Measurements from ENCODE around the gene PRODH2.
"Not testable (repeated sequence)": the region's sequence is repeated elsewhere in the genome, so short reads cannot be mapped to it uniquely, and the experiment has no call there.

PRODH2 gene

GRCh38 chr19:35777961-35778360, 34.7 kb downstream of the PRODH2 start:
- DNase-seq = no peak

DNA sequence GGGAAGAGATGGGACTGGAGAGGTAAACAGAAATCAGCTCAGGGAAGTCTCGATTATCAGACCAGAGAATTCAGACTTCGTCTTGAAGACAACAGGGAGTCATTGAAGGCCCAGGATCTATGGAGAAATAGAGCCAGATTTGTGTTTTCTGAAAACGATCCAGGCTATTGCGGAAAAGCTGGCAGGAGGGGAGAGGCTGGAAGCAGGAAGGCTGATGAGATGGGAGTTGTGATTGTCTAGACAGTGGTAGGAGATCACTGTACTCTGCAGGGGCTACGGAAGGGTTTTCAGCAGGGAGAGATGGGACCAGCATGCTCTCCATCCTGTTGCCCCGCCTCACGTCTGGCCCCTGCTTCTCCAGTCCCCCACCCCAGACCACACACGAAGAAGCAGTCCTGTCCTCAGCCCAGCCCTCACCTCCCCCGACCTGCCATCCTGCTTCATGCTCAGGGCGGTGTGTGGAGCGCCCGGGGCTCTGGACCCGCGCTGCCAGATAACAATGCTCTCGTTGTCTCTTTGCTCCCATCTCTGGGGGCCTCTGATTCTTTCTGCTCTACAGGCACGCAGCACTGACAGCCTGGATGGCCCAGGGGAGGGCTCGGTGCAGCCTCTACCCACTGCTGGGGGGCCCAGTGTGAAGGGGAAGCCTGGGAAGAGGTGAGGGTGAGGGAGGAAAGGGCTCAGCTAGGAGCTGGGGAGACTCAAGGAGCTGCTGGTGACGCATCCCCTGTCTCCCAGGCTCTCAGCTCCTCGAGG, 35.4 kb downstream of the PRODH2 start:
- no peak for DNase-seq

GRCh38 chr19:35776102-35776788, 36.4 kb downstream of the PRODH2 start:
- no peak for DNase-seq

DNA sequence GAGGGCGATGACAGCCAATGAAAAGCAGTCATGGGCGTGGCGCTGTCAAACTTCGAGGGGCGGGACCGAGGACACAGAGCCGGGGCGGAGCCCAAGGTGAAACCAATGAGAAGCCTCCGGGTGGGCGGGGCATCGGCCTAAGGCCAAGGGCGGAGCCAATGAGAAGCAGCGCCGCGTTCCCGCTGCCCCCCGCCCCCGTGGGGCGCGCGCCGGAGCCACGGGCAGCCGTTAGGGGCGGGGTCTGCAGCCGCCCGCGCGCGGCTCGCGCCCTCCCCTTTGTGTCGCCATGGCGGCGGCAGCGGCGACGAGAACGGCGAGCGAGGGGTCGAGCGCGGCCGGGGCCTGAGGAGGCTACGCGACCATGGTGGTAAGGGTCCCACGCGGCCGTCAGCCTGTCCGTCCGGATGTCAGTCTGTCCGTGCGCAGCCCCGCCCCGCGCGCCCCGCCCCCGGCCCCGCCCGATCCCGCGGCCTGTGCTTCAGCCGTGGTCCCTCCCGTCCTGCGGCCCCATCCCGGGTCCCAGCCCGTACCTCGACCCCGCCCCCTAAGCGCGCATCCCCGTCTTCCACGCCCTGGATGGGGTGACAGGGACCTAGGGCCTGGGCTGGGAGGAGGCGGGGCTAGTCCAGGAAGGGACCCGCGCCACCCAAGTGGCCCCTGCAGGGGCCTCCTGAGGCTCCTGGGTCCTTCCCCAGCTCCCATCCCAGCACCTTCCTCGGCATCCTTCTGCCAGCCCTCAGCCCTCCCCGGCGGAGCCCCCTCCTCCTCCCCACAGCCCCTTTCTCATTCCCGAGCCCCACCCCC, 37.1 kb downstream of the PRODH2 start, which contains the start of gene ARHGAP33:
TSS of gene ARHGAP33 (plus strand) at position 267 of the 804 bp plus-strand sequence. CDS start at position 362, 95 bp downstream.
- DNase-seq = peak; percentile 97

GRCh38 chr19:35775046-35775297, 37.7 kb downstream of the PRODH2 start:
- no peak for DNase-seq

GRCh38 chr19:35774274-35775045, 38.2 kb downstream of the PRODH2 start:
- DNase-seq = no peak

GRCh38 chr19:35773020-35773806, 39.4 kb downstream of the PRODH2 start:
- no peak for DNase-seq

DNA sequence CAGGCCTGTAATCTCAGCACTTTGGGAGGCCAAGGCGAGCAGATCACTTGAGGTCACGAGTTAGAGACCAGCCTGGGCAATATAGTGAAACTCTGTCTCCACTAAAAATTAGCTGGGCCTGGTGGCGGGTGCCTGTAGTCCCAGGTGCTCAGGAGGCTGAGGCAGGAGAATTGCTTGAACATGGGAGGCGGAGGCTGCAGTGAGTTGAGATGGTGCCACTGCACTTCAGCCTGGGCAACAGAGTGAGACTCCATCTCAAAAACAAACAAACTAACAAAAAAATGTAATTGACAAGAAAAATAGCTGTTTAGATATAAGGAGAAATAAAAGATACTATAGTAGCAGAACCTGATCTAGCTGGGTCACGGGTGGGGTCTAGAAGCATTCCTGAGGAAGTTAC, 40.3 kb downstream of the PRODH2 start:
- not testable (repeated sequence) for DNase-seq

- DNase-seq = no peak
These were observed 44.6 kb downstream of the PRODH2 start for GRCh38 chr19:35768082-35768421.

DNA sequence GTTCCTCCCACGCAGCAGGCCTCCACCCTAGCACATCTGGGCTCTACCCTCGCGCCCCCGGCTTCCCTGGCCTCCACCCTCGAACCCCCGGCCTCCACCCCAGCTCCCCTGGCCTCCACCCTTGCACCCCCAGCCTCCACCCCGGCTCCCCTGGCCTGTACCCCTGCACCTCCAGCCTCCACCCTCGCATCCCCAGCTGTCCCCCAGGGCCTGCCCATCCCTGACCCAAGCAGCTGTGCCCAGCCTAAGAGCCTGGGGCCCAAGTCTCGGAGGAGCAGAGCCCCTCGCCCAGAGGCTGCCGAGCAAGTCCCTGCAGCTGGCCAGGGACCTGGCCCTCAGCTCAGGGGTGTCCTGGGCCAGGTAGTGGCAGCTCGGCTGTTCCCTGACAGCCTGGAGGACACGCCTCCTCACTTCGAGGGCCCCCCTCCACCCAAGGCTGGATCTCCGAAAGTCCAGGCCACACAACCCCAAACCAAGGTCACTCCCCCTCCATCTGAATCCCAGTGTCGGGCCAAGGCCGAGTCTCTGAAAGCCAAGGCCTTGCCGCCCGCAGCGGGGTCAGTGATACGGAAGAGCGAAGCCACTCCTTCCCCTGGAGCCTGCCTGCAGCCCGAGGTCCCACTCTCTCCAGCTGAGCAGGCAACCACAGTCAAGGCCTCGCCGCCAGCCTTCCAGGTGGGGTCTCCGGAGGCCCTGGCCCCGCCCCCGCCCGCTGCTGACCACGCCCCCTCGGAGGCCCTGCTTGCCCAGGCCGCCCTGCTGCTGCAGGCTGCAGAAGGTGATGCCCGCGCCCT, 45.2 kb downstream of the PRODH2 start:
- no peak for DNase-seq

GRCh38 chr19:35766571-35767104, 46.0 kb downstream of the PRODH2 start:
- DNase-seq = no peak

- DNase-seq = no peak
These were observed 48.0 kb downstream of the PRODH2 start for GRCh38 chr19:35764432-35765315.

- DNase-seq = no peak
These were observed 51.8 kb downstream of the PRODH2 start for GRCh38 chr19:35760711-35761349.

GRCh38 chr19:35759697-35760096, 52.9 kb downstream of the PRODH2 start:
- no peak for DNase-seq

DNA sequence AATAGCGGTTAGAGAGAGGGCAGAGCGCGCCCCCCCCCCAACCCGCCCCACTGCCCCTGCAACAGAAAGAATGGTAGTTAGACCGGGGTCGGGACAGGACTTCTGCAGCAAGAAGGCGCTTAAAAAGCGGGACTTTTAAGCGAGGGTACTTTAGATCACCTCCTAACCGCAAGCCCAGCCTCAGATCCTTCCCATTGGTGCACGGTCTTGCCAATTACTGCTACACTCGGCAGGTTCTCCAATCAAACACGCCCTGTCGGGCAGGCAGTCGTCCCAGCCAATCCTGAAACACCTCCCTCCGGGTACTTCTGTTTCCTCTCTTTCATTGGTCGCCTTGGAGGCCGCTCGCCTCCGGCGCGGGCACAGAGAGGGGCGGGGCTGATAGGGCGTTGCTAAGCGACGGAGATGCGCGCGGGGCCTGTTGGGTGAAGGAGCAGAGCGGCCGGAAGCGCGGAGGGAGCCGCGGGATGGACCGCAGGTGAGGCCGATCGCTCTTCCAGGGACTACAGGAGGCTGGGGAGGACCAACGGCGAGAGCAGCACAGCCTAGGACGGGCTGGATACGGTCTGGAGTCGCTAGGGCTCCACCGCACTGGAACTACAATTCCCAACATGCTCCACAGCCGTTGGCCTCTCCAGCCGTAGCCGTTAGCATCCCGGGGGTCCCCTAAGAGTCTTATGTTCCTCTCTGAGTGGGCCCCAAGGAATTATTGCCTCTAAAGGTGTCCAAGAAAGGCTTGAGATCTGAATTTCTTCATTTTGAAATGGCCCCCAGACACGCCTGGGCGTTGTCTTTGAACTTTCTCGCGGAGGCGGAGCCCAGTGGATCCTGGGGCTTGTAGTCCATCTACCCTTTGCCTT, 54.7 kb downstream of the PRODH2 start, which contains the start of gene PROSER3:
TSS of gene PROSER3 (plus strand) at position 428 of the 860 bp plus-strand sequence. CDS start at position 468, 40 bp downstream.
- DNase-seq = peak; percentile 97

DNA sequence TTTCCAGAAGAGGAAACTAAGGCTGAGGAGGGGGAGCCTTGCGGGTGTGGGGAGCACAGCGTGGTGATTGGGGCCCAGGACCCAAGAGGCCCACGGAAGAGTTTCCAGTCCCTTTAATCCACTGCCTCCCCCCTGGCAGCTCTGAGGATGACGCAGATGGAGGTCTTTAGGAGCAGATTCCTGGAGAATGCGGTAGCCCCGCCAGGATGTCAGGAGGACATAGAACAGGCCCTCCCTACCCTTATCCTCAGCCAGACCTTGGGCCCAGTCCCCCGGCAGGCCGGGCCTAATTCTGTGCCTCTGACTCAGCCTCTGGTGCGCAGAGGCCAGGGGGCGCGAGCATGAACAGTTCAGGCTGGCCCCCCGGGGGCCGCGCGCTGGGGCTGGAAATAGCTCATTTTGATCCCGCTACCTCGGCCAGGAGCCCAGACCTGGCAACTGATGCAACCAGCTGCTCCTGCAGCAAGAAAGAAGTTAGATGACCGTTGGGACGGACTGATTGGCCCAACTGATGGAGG, 55.4 kb downstream of the PRODH2 start:
- no peak for DNase-seq

- no peak for DNase-seq
These were observed 56.0 kb downstream of the PRODH2 start, which contains the start of gene HSPB6 for GRCh38 chr19:35756377-35757230. HSPB6 (minus strand) TSS chr19:35757029; CDS start chr19:35757008, 21 bp downstream.
